Heart left ventricle (tissue), 16 donors: ENCODE results near the gene CPPED1. TPM values are rescaled to one million over a fixed set of nuclear protein-coding genes. Genes with fewer than 3 reads are reported as not detected.

Source experiments
- ATAC-seq, 4 donors: fragments of 200-7000 bp; cut with Tn5 transposase; one replicate each; pipeline ENCODE4 v1.9.1; 2020 to 2022; ENCODE audit warnings: moderate library complexity in 4 of 4, mild to moderate bottlenecking in 3 of 4, moderate number of reproducible peaks in 1 of 4
- DNase-seq, 5 donors: peaks; one replicate each; pipeline ENCODE4 v3.0.0-alpha.2; 2020
- H3K27ac ChIP-seq, 12 donors: fragments of 200-600 bp; sonication (generic) in 4 of 12; one replicate each; pipeline versions ENCODE4 v1.5.0 to v1.8.0; 2016 to 2022; ENCODE audit warnings: mild to moderate bottlenecking in 2 of 12
- H3K27me3 ChIP-seq, 9 donors: fragments of 200-600 bp; sonication (generic) in 2 of 9; one replicate each; pipeline versions ENCODE4 v1.5.1 to v1.8.0; 2016 to 2022; ENCODE audit warnings: mild to moderate bottlenecking in 3 of 9
- H3K36me3 ChIP-seq, 9 donors: fragments of 200-600 bp; sonication (generic) in 2 of 9; one replicate each; pipeline versions ENCODE4 v1.5.0 to v1.8.0; 2018 to 2022; ENCODE audit warnings: mild to moderate bottlenecking in 2 of 9
- H3K4me1 ChIP-seq, 12 donors: fragments of 200-600 bp; sonication (generic) in 4 of 12; one replicate each; pipeline versions ENCODE4 v1.5.0 to v1.8.0; 2016 to 2022; ENCODE audit warnings: mild to moderate bottlenecking in 3 of 12
- H3K4me3 ChIP-seq, 12 donors: fragments of 200-600 bp; sonication (generic) in 4 of 12; one replicate each; pipeline versions ENCODE4 v1.5.0 to v1.8.0; 2017 to 2022; ENCODE audit warnings: mild to moderate bottlenecking in 9 of 12, moderate library complexity in 4 of 12
- H3K9me3 ChIP-seq, 12 donors: fragments of 200-600 bp; sonication (generic) in 4 of 12; one replicate each; pipeline versions ENCODE4 v1.5.0 to v1.8.0; 2016 to 2022; ENCODE audit warnings: mild to moderate bottlenecking in 1 of 12
- POLR2A ChIP-seq, 2 donors: fragments of 450-650 bp; IDR thresholded peaks; one replicate each; pipeline ENCODE4 v1.6.1; 2017; ENCODE audit warnings: antibody characterized with exemption in 2 of 2, mild to moderate bottlenecking in 2 of 2, moderate library complexity in 2 of 2
- WGBS, 4 donors: extraction: QIAGEN DNeasy Blood & Tissue Kit in 2 of 4; methylation state at CpG; one replicate each; pipeline versions ENCODE4 v1.1.5 to v1.1.7; 2013 to 2018; 5-methylcytosine and 5-hydroxymethylcytosine counted together
- intact Hi-C, 10 donors: fragments of 100-400 bp; cut with DNase I; formaldehyde crosslinking; loops; one replicate each; pipeline versions ENCODE4 v1.11.1 to v1.14.2; 2022
- long read RNA-seq, 3 donors: library from polyadenylated mRNA; unstranded; transcript quantifications; one replicate each; pipeline ENCODE4 v2.0.0, GENCODE V29; 2020 to 2021
- polyA plus RNA-seq, 2 donors: library from polyadenylated mRNA; stranded (reverse); fragments of 200-250 nt; gene quantifications; one replicate each; pipeline ENCODE4 v1.2.3, GENCODE V29; 2013
- total RNA-seq, 9 donors: library from RNA; depleted of rRNA in 2 of 9; stranded (reverse); fragments of >200 nt in 2 of 9; fragmentation: NEBNext Ultra II Directional in 3 of 9; extraction: Animal tissue kit (Norgen Biotek cat#: 25700) in 3 of 9; gene quantifications; one replicate each; pipeline versions ENCODE4 v1.1.0 to v1.2.4, GENCODE V29; 2016 to 2023
- TF ChIP-seq, protein P1 (sequence below), 12 donors: fragments of 200-600 bp; sonication (generic) in 4 of 12; IDR thresholded peaks; one replicate each; pipeline versions ENCODE4 v1.5.0 to v1.8.0; 2018 to 2022; ENCODE audit warnings: antibody characterized with exemption in 12 of 12, mild to moderate bottlenecking in 5 of 12
- donor health status: ischemic (EF 13 %, LVEDD 7.1; RV severe dilation, severe dysfunction).
- donor health status: healthy with polysubstance abuse.
- donor health status: DM: no; HTN: yes; CAD: no.
- donor health status: DM: no; HTN: no; CAD: no.
- donor health status: ischemic (EF 25% LVEDD 6.9; RV normal size, moderate dysfunction).
- donor health status: ischemic (EF 25% LVEDD 5.7; RV mildly dilated, moderate dysfunction).
- donor health status: healthy.
- donor health status: DM: yes; HTN: yes; CAD: no.
- donor health status: ischemic (EF 35%, LVEDD 5.7; RV mildly dilated, moderate dysfunction).
- donor health status: nonischemic (EF 11% LVEDD 7.7; RV severe dilation, severe dysfunction).
- donor health status: DM: yes; HTN: yes; CAD: no.
- donor health status: PGD.
- donor health status: ischemic (EF 29% LVEDD 5.4; RV normal size, mild dysfunction).
- donor health status: nonischemic (EF 23%, LVEDD 6.1; RV moderate dilation, normal function).

Gene CPPED1, protein sequence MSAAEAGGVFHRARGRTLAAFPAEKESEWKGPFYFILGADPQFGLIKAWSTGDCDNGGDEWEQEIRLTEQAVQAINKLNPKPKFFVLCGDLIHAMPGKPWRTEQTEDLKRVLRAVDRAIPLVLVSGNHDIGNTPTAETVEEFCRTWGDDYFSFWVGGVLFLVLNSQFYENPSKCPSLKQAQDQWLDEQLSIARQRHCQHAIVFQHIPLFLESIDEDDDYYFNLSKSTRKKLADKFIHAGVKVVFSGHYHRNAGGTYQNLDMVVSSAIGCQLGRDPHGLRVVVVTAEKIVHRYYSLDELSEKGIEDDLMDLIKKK
- 10 to 100 TPM in 6 of 9 donors, 1 to 10 TPM in 3; 5.6 to 25.1 (median 12.6) TPM for total RNA-seq
- polyA plus RNA-seq, result 1 to 10 TPM; 6.6 to 6.8 TPM
- long read RNA-seq, donor 1, full-length matches to known transcripts, result 26 of 33 reads
- long read RNA-seq, donor 1, partial matches to known transcripts, result 1 of 33 reads
- long read RNA-seq, donor 1, other reads (novel, unspliced or antisense), result 6 of 33 reads
- long read RNA-seq, donor 2, full-length matches to known transcripts, result 73 of 78 reads
- long read RNA-seq, donor 2, partial matches to known transcripts, result 4 of 78 reads
- long read RNA-seq, donor 2, other reads (novel, unspliced or antisense), result 1 of 78 reads
- long read RNA-seq, donor 3, full-length matches to known transcripts, result 20 of 25 reads
- long read RNA-seq, donor 3, partial matches to known transcripts, result 5 of 25 reads
- long read RNA-seq, donor 3, other reads (novel, unspliced or antisense), result 0 of 25 reads

DNA sequence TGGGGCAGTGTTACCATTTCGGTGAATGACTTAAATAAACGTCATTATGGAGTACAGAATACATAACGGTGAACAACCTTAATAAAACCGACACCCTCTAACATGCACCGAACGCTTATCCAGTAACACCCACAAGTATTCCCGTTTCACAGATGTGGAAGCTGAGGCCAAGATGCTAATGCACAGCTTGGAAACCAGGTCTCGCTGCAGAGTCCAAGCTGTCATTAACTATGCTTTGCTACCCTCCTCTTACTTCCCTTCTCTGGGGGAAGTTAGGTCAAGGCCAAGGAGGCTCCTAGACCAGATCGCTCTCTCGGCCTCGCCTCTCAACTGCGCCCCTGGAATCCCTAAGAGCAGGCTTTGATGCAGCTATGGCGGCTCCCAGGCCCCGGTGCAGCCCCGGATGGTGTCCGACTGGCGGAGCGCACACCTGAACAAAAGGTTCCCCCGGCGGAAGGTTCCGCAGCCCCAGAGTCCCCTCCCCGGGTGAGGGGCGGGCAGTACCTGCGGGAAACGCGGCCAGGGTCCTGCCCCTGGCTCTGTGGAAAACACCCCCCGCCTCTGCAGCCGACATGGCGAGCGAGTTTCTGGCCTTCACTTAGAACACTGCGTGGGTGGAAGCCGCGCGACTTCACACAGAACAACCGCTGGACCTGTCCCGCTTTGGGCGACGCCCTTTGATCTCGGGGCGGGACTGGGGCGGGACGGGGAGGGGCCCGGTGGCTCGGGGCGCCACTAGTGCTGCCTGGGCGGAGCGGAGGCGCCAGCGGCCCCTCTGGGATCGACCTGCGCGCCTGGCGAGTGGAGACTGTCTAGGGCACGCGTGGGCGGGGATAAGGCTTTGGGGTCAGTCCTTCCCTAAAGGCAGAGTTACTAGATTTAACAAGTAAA, at the start of gene CPPED1:
CPPED1 (minus strand) TSS at position 685 of the 891 bp plus-strand sequence; CDS start at position 574, 111 bp downstream.
- H3K4me3 ChIP-seq, result peak within 1 kb of the TSS; percentile 30 to 79 (median 67)
- no peaks in the 10 kb centered on the region for H3K36me3 ChIP-seq
- peaks cover 0 to 4% (median 0%) of the 10 kb centered on the region in 9 donors for H3K27me3 ChIP-seq
- peaks cover 0 to 51% (median 14%) of the 10 kb centered on the region in 12 donors for H3K4me1 ChIP-seq
- peak within 1 kb of the TSS; percentile 43 to 96 (median 84) for H3K27ac ChIP-seq
- no peaks in the 10 kb centered on the region for H3K9me3 ChIP-seq
- 6 to 14% (median 8%) methylated on average over 47 to 56 of the region's 56 CpGs for WGBS, 4 donors
- intact Hi-C loops, result loop anchor here in 1 of 10 donors (10.0 kb wide), 1 partner anchor 709 kb away; no protein-coding TSS in a partner anchor
- DNase-seq (peak; percentile 93 to 97 (median 97)), ATAC-seq (peak; percentile 95 to 99 (median 98))
- TF ChIP-seq POLR2A (IDR thresholded peaks at IDR 0.05), result peak in 1 of 2 donors; percentile 48
- TF ChIP-seq, protein P1, sequence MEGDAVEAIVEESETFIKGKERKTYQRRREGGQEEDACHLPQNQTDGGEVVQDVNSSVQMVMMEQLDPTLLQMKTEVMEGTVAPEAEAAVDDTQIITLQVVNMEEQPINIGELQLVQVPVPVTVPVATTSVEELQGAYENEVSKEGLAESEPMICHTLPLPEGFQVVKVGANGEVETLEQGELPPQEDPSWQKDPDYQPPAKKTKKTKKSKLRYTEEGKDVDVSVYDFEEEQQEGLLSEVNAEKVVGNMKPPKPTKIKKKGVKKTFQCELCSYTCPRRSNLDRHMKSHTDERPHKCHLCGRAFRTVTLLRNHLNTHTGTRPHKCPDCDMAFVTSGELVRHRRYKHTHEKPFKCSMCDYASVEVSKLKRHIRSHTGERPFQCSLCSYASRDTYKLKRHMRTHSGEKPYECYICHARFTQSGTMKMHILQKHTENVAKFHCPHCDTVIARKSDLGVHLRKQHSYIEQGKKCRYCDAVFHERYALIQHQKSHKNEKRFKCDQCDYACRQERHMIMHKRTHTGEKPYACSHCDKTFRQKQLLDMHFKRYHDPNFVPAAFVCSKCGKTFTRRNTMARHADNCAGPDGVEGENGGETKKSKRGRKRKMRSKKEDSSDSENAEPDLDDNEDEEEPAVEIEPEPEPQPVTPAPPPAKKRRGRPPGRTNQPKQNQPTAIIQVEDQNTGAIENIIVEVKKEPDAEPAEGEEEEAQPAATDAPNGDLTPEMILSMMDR (IDR thresholded peaks at IDR 0.05), result no peak

DNA sequence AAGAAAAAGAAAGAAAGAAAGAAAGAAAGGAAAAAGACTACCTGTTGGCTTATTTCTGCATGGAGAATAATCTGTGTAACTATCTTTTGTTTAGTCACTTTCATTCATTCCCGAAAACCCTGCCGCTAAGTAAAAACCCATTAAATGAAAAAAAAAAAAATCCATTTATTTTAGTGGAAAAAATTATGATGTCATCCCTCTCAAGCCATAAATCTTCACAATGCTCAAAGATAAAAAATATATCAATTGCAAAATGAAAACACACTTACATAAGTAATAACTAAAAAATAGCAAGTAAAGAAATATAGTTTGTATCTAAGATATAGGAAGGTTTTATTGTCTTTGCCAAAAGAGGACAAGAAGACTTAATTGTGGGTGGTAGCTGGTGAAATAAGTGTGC, 46.5 kb upstream of the CPPED1 start:
- DNase-seq, result no peak
- Histone ChIP-seq H3K4me3 (no peak overlapping the region), H3K36me3 (no peaks in the 10 kb centered on the region), H3K4me1 (no peaks in the 10 kb centered on the region), H3K27ac (no peak overlapping the region), H3K9me3 (no peaks in the 10 kb centered on the region), H3K27me3 (peaks cover 0 to 5% (median 0%) of the 10 kb centered on the region in 9 donors)
- 40 to 92% (median 80%) methylated on average over 2 of the region's 2 CpGs for WGBS, 4 donors
- intact Hi-C loops, result no loop called here
- TF ChIP-seq, protein P1 (IDR thresholded peaks at IDR 0.05), result no peak
- no peak for TF ChIP-seq POLR2A (IDR thresholded peaks at IDR 0.05)
- ATAC-seq, result no peak

DNA sequence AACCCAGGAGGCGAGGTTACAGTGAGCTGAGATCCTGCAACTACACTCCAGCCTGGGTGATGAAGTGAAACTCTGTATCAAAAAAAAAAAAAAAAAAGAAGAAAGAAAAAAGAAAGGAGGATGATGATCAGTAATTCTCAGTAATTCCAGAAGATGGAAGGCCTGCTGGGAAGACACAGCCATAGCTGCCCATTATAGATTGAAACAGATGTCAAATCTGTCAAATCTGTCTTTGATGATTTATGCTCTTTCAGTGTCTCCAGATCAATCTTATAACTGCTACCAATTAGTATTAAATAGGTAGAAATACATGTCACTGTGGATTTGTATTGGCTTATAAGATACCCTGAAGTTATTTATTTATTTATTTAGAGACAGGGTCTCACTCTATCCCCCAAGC, 42.9 kb upstream of the CPPED1 start:
- TF ChIP-seq POLR2A (IDR thresholded peaks at IDR 0.05), result no peak
- TF ChIP-seq, protein P1 (IDR thresholded peaks at IDR 0.05), result no peak
- ATAC-seq, result no peak
- no peak overlapping the region for H3K4me3 ChIP-seq
- DNase-seq, result no peak
- H3K4me1 ChIP-seq, result no peaks in the 10 kb centered on the region
- H3K9me3 ChIP-seq, result no peaks in the 10 kb centered on the region
- no peaks in the 10 kb centered on the region for H3K36me3 ChIP-seq
- 86 to 94% (median 91%) methylated on average over 1 of the region's 1 CpG for WGBS, 4 donors
- intact Hi-C loops, result no loop called here
- H3K27me3 ChIP-seq, result peaks cover 0 to 5% (median 0%) of the 10 kb centered on the region in 9 donors
- no peak overlapping the region for H3K27ac ChIP-seq
